H1 (cell line): ENCODE data around the gene BROX. TPM values are rescaled to one million over a fixed set of nuclear protein-coding genes. Genes with fewer than 3 reads are reported as not detected.

Experiments
- CTCF ChIA-PET: fragments of 300-600 bp; sonication (Branson Sonifier 250); formaldehyde crosslinking; loops from one replicate; lab custom pipeline; 2021; ENCODE audit not compliant: partially characterized antibody; lab: Charles Lee
- POLR2A ChIA-PET: fragments of 300-600 bp; sonication (Branson Sonifier 250); formaldehyde crosslinking; loops from one replicate; lab custom pipeline; 2021; ENCODE audit warnings: inconsistent platforms; ENCODE audit not compliant: partially characterized antibody; lab: Charles Lee
- DNase-seq, 2 experiments: peaks; one replicate each; pipeline versions ENCODE4 v3.0.0 to v3.0.0-alpha.2; 2010 to 2022; ENCODE audit warnings: low spot score in 2 of 2, low read depth in 1 of 2, mixed read lengths in 1 of 2
- FAIRE-seq: peaks from 2 replicates; lab custom pipeline; 2011; peaks lifted over from hg19 to GRCh38; lab: Jason Lieb, UNC
- H2AFZ ChIP-seq: 2 replicates; pipeline ENCODE4 v1.8.1; 2012; ENCODE audit warnings: low read length, inconsistent platforms
- H2AK5ac ChIP-seq: 2 replicates; pipeline ENCODE4 v1.6.1; 2013; ENCODE audit warnings: low read depth, low read length
- H2BK120ac ChIP-seq: replicated peaks from 2 replicates; pipeline ENCODE3; 2013; ENCODE audit warnings: low read depth, low read length, inconsistent platforms
- H2BK12ac ChIP-seq: 2 replicates; pipeline ENCODE4 v1.6.1; 2013; ENCODE audit warnings: low read depth, low read length
- H2BK15ac ChIP-seq: 2 replicates; pipeline ENCODE4 v1.6.1; 2013; ENCODE audit warnings: low read length
- H2BK20ac ChIP-seq: 2 replicates; pipeline ENCODE4 v1.6.1; 2013; ENCODE audit warnings: low read length
- H2BK5ac ChIP-seq: 2 replicates; pipeline ENCODE4 v1.6.1; 2013; ENCODE audit warnings: low read depth, low read length
- H3K14ac ChIP-seq: 2 replicates; pipeline ENCODE4 v1.6.1; 2013; ENCODE audit warnings: inconsistent platforms; ENCODE audit not compliant: insufficient read length
- H3K18ac ChIP-seq: 2 replicates; pipeline ENCODE4 v1.6.1; 2013; ENCODE audit warnings: low read length; ENCODE audit errors: extremely low read depth
- H3K23ac ChIP-seq: 2 replicates; pipeline ENCODE4 v1.6.1; 2013; ENCODE audit warnings: inconsistent platforms; ENCODE audit not compliant: insufficient read length
- H3K23me2 ChIP-seq: 2 replicates; pipeline ENCODE4 v1.6.1; 2013; ENCODE audit warnings: low read depth, low read length
- H3K27ac ChIP-seq: 2 replicates; pipeline ENCODE4 v1.6.1; 2011; ENCODE audit warnings: low read depth, low read length, inconsistent platforms
- H3K27me3 ChIP-seq, 4 experiments: replicated peaks in 1 of 4; 1 replicate in 1 of 4; 2 replicates in 3 of 4; pipeline versions ENCODE4 v1.6.1 to v1.8.1; 2011 to 2013; ENCODE audit warnings: low read length in 3 of 4, mild to moderate bottlenecking in 3 of 4, inconsistent platforms in 2 of 4, mixed read lengths in 2 of 4, moderate library complexity in 1 of 4; ENCODE audit not compliant: control insufficient read depth in 3 of 4, insufficient read depth in 3 of 4; ENCODE audit errors: extremely low read depth in 1 of 4
- H3K36me3 ChIP-seq, 4 experiments: 2 replicates each; pipeline versions ENCODE4 v1.6.1 to v1.8.1; 2011 to 2013; ENCODE audit warnings: mild to moderate bottlenecking in 4 of 4, low read length in 3 of 4, moderate library complexity in 2 of 4, control low read depth in 1 of 4, inconsistent platforms in 1 of 4; ENCODE audit not compliant: insufficient read depth in 4 of 4, control insufficient read depth in 2 of 4
- H3K4ac ChIP-seq: replicated peaks from 2 replicates; pipeline ENCODE3; 2013; ENCODE audit warnings: low read length, low read depth, mixed read lengths, inconsistent platforms; ENCODE audit not compliant: insufficient read length
- H3K4me1 ChIP-seq, 4 experiments: replicated peaks in 1 of 4; 1 replicate in 1 of 4; 2 replicates in 3 of 4; pipeline versions ENCODE4 v1.6.1 to v1.8.1; 2011 to 2013; ENCODE audit warnings: low read length in 3 of 4, inconsistent platforms in 2 of 4, mixed read lengths in 1 of 4; ENCODE audit not compliant: insufficient read depth in 4 of 4, control insufficient read depth in 3 of 4
- H3K4me2 ChIP-seq, 2 experiments: 2 replicates each; pipeline versions ENCODE4 v1.6.1 to v1.8.1; 2011 to 2013; ENCODE audit warnings: low read depth in 2 of 2, low read length in 2 of 2, control low read depth in 1 of 2, inconsistent platforms in 1 of 2, mild to moderate bottlenecking in 1 of 2; ENCODE audit not compliant: insufficient read depth in 1 of 2
- H3K4me3 ChIP-seq, 4 experiments: fragments of 200-600, 300-600 bp in 1 of 4; sonication (generic), shearing (Covaris generic), sonication (Bioruptor Twin) in 1 of 4; 2 replicates each; pipeline versions ENCODE4 v1.5.1 to v1.8.1; 2011 to 2016; ENCODE audit warnings: low read length in 4 of 4, low read depth in 3 of 4, control low read depth in 2 of 4, inconsistent platforms in 2 of 4, mild to moderate bottlenecking in 2 of 4, mixed read lengths in 1 of 4, moderate library complexity in 1 of 4; ENCODE audit not compliant: insufficient read depth in 2 of 4; ENCODE audit errors: extremely low read depth in 1 of 4
- H3K56ac ChIP-seq: replicated peaks from 2 replicates; pipeline ENCODE3; 2013; ENCODE audit warnings: low read depth, mild to moderate bottlenecking, mixed read lengths, low read length, inconsistent platforms; ENCODE audit not compliant: insufficient read length
- H3K79me1 ChIP-seq: 2 replicates; pipeline ENCODE4 v1.6.1; 2013; ENCODE audit warnings: low read depth, low read length, control low read depth
- H3K79me2 ChIP-seq, 2 experiments: 2 replicates each; pipeline versions ENCODE4 v1.6.1 to v1.8.1; 2012 to 2013; ENCODE audit warnings: low read length in 2 of 2, mild to moderate bottlenecking in 2 of 2, inconsistent platforms in 1 of 2; ENCODE audit not compliant: insufficient read depth in 2 of 2, control insufficient read depth in 1 of 2
- H3K9ac ChIP-seq, 4 experiments: replicated peaks in 1 of 4; 1 replicate in 1 of 4; 2 replicates in 3 of 4; pipeline versions ENCODE4 v1.6.1 to v1.8.1; 2011 to 2013; ENCODE audit warnings: low read depth in 3 of 4, low read length in 3 of 4, control low read depth in 2 of 4, mild to moderate bottlenecking in 2 of 4, moderate library complexity in 2 of 4, inconsistent platforms in 1 of 4; ENCODE audit errors: extremely low read depth in 1 of 4
- H3K9me3 ChIP-seq, 2 experiments: 2 replicates each; pipeline versions ENCODE4 v1.6.1 to v1.8.1; 2012 to 2013; ENCODE audit warnings: mild to moderate bottlenecking in 2 of 2, moderate library complexity in 2 of 2, control low read depth in 1 of 2, inconsistent platforms in 1 of 2, low read depth in 1 of 2, low read length in 1 of 2, mixed read lengths in 1 of 2; ENCODE audit not compliant: insufficient read depth in 2 of 2
- H4K20me1 ChIP-seq, 2 experiments: replicated peaks in 1 of 2; 2 replicates each; pipeline versions ENCODE3 to v1.8.1; 2011 to 2013; ENCODE audit warnings: inconsistent platforms in 2 of 2, low read length in 2 of 2, mild to moderate bottlenecking in 1 of 2; ENCODE audit not compliant: insufficient read depth in 2 of 2, control insufficient read depth in 1 of 2
- H4K5ac ChIP-seq: 2 replicates; pipeline ENCODE4 v1.6.1; 2013; ENCODE audit warnings: low read length, low read depth, mixed read lengths, inconsistent platforms; ENCODE audit not compliant: insufficient read length
- H4K8ac ChIP-seq: 2 replicates; pipeline ENCODE4 v1.8.0; 2013; ENCODE audit warnings: mild to moderate bottlenecking, moderate library complexity, low read length, inconsistent platforms; ENCODE audit not compliant: insufficient read depth; ENCODE audit errors: extremely low read depth
- H4K91ac ChIP-seq: replicated peaks from 2 replicates; pipeline ENCODE3; 2013; ENCODE audit warnings: low read length, mixed read lengths, inconsistent platforms; ENCODE audit not compliant: insufficient read length
- CBX8 ChIP-seq: fragments of 300-800, 300-1000 bp; sonication (generic); IDR thresholded peaks from 2 replicates; pipeline ENCODE4 v1.7.1; 2016; ENCODE audit warnings: low read depth, low read length, borderline replicate concordance
- JUND ChIP-seq: IDR thresholded peaks from 2 replicates; pipeline ENCODE4 v1.6.1; 2011; ENCODE audit warnings: mild to moderate bottlenecking, improper control_type of control experiment, low read length
- KDM4A ChIP-seq: IDR thresholded peaks from one replicate; pipeline ENCODE4 v1.7.1; 2012; ENCODE audit warnings: low read depth, mild to moderate bottlenecking, moderate library complexity, low read length, inconsistent platforms; ENCODE audit not compliant: severe bottlenecking
- KDM5A ChIP-seq: fragments of 200-600 bp; IDR thresholded peaks from 2 replicates; pipeline ENCODE4 v1.7.1; 2012; ENCODE audit warnings: mild to moderate bottlenecking, low read length, inconsistent platforms, mixed read lengths
- NANOG ChIP-seq: IDR thresholded peaks from 2 replicates; pipeline ENCODE4 v1.6.1; 2011; ENCODE audit warnings: low read length, low read depth, mild to moderate bottlenecking, inconsistent platforms; ENCODE audit not compliant: insufficient read depth, poor library complexity, severe bottlenecking
- ZNF274 ChIP-seq: IDR thresholded peaks from 2 replicates; pipeline ENCODE4 v1.7.0; 2012; ENCODE audit warnings: low read length, borderline replicate concordance; ENCODE audit errors: extremely low read depth
- WGBS, 2 experiments: shearing (Covaris generic) in 1 of 2; methylation state at CpG; one replicate each; pipeline versions ENCODE4 v1.1.6 to v1.1.7; 2013 to 2015; ENCODE audit warnings: low lambda C conversion rate in 2 of 2, mixed read lengths in 2 of 2, inconsistent platforms in 1 of 2, low coverage in 1 of 2, missing lambda C conversion rate in 1 of 2; ENCODE audit not compliant: insufficient replicate concordance in 2 of 2, insufficient coverage in 1 of 2, insufficient read length in 1 of 2; ENCODE audit errors: extremely low coverage in 1 of 2, missing lambda C conversion rate in 1 of 2; 5-methylcytosine and 5-hydroxymethylcytosine counted together
- polyA plus RNA-seq, 7 experiments: library from polyadenylated mRNA; depleted of rRNA in 3 of 7; stranded (reverse) in 5 of 7; unstranded in 2 of 7; fragments of >200 nt in 5 of 7; fragments of 200-250 nt in 2 of 7; gene quantifications; 1 replicate in 5 of 7; 2 replicates in 1 of 7; 4 replicates in 1 of 7; pipeline versions ENCODE4 v1.2.1 to v1.2.3, GENCODE V29; 2011 to 2013; ENCODE audit warnings: missing spikeins in 2 of 7, mixed read lengths in 2 of 7
- total RNA-seq: library from RNA; stranded (reverse); fragmentation: NEBNext Ultra II Directional; extraction: Animal tissue kit (Norgen Biotek cat#: 25700); gene quantifications from 2 replicates; pipeline ENCODE4 v1.2.1, GENCODE V29; 2021

Gene BROX
- total and polyA plus RNA-seq, 2 of the 8 experiments (the other 6 are each of a cell fraction or from before 2014, with no cell fraction given): 3.8 to 26.7 TPM

- H3K9me3 ChIP-seq: no peaks in the 10 kb centered on the region; a peak in 1 of 4 replicates
- peaks cover 0 to 4% of the 10 kb centered on the region in 2 experiments; a peak in 1 of 4 replicates for H3K79me2 ChIP-seq
- no peaks in the 10 kb centered on the region for H3K4me1 ChIP-seq
- no peak overlapping the region for H4K91ac ChIP-seq
- H3K79me1 ChIP-seq: no peaks in the 10 kb centered on the region
- no peak overlapping the region for H3K9ac ChIP-seq
- no peak overlapping the region for H4K8ac ChIP-seq
- no peak overlapping the region for H3K23ac ChIP-seq
- no peaks in the 10 kb centered on the region for H3K23me2 ChIP-seq
- H3K4me3 ChIP-seq: no peak overlapping the region
- H3K14ac ChIP-seq: no peak overlapping the region
- WGBS, 2 experiments: 97% methylated on average over 2 of the region's 2 CpGs; no CpG with 5 or more reads in 1 of the 2 experiments
- H3K27me3 ChIP-seq: no peaks in the 10 kb centered on the region
- H4K20me1 ChIP-seq: no peaks in the 10 kb centered on the region
- no peak overlapping the region for H3K4ac ChIP-seq
- POLR2A ChIA-PET: interaction anchor here (1.1 to 1.4 kb wide), 3 partner anchors 12 to 15 kb away, joined by 3 read pairs; no protein-coding TSS in a partner anchor
- H2BK120ac ChIP-seq: no peak overlapping the region
- no peak overlapping the region for H3K56ac ChIP-seq
- H2BK15ac ChIP-seq: no peak overlapping the region
- CTCF ChIA-PET: interaction anchor here (1.1 kb wide), 1 partner anchor 56 kb away, joined by 3 read pairs; no protein-coding TSS in a partner anchor
- no peak overlapping the region for H2AFZ ChIP-seq
- H3K4me2 ChIP-seq: no peak overlapping the region
- H3K18ac ChIP-seq: no peak overlapping the region
- no peak overlapping the region for H3K27ac ChIP-seq
- no peak for DNase-seq
- no peak overlapping the region for H2BK5ac ChIP-seq
- H4K5ac ChIP-seq: no peak overlapping the region
- H2BK12ac ChIP-seq: no peak overlapping the region
- H3K36me3 ChIP-seq: peaks cover 0 to 18% (median 8%) of the 10 kb centered on the region in 4 experiments; a peak in 4 of 8 replicates
- H2BK20ac ChIP-seq: no peak overlapping the region
- no peak for FAIRE-seq
- no peak overlapping the region for H2AK5ac ChIP-seq
- no peak for TF ChIP-seq NANOG
- no peak for TF ChIP-seq JUND
- TF ChIP-seq KDM5A: no peak
- no peak for TF ChIP-seq ZNF274
- TF ChIP-seq KDM4A: no peak
- no peak for TF ChIP-seq CBX8
Observed at GRCh38 chr1:222697826-222698225, 14.5 kb upstream of the BROX start.
